Effector CD4-positive, alpha-beta T cell (primary cell): ENCODE data around the gene HIGD1A.
"Not testable (repeated sequence)": the region's sequence is repeated elsewhere in the genome, so short reads cannot be mapped to it uniquely, and the experiment has no call there.

Experiments
- DNase-seq: peaks from one replicate; pipeline ENCODE4 v3.0.0-alpha.2; 2020

HIGD1A gene

DNA sequence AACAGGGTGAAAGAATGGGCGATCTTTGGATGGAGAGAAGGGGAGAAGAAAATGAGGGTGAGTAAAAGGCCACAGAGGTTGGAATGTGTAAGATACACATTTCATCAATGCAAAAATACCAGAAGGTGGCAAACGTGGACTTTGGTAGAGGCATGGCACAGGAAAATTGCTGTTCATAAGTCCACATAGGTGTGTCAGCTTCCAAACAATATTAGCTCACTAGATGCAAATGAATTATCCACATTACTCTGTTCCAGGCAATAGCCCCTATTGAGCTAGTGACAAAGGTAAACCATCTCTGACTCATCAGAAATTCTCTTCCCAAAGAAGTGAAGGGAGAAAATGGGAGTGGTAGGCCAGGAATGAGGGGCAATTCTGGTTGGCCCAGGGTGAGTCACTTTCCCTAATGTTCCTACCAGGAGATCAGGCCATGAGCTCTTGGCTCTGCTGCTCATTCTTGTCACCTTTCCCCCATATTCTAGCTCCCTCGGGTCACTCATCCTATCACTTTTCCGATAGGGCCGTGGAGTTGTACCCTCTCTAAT, 24.9 kb upstream of the HIGD1A start:
- DNase-seq: no peak

DNA sequence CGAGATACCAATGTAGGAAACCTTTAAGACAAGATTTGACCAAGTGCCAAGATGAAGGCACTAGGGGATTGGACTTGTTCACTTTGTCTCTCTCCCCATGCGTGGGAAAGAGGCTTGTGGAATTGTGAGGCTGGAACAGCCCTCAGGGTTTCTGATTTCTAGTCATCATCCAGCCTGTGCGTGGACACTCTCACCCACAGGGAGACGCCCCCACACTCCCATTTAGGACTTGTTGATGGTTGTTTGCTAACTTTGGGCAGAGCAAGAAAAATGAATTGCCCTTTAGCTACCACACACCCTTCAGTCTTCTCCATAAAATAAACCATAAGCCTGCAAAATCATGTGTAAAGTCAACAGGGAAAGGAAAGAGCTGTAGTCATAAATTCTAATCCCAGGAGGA, 23.4 kb upstream of the HIGD1A start:
- no peak for DNase-seq

GRCh38 chr3:42827023-42827422, 22.7 kb upstream of the HIGD1A start:
- no peak for DNase-seq

DNA sequence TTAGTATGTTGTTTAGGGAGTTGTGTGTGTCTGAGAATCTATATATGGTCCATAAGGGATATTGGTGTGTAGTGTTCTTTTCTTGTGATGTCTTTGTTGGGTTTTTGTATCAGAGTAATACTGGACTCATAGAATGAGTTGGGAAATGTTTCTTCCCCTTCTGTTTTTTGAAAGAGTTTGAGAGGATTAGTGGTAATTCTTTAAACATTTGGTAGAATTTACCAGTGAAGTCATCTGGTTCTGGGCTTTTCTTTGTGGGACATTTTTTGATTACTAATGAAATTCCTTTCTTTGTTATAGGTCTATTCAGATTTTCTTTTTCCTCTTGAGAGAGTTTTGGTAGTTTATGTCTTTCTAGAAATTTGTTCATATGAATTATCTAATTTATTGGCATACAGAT, 21.9 kb upstream of the HIGD1A start:
- no peak for DNase-seq

- no peak for DNase-seq
Measured at GRCh38 chr3:42823351-42823750, 19.1 kb upstream of the HIGD1A start.

DNA sequence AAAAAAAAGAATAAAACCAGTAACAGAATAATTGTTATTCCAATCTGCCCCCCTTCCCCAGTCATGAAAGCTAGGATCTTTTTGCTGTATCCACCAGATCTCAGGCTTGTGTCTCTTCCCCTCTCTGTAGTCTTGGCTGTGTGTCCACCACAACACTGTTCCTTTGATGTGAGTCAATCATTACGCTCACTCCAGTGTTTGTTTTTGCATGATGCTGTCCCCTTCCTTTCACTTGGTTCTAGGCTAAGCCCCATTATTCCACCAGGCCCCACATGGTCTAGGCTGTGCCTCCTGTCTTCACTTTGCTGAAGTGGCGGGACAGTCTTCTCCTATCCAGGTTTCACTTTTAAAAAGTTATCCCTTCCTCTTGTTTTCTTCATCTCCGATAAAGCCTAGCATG, 18.5 kb upstream of the HIGD1A start:
- DNase-seq: no peak

- no peak for DNase-seq
Measured at GRCh38 chr3:42820746-42821051, 16.4 kb upstream of the HIGD1A start.

DNA sequence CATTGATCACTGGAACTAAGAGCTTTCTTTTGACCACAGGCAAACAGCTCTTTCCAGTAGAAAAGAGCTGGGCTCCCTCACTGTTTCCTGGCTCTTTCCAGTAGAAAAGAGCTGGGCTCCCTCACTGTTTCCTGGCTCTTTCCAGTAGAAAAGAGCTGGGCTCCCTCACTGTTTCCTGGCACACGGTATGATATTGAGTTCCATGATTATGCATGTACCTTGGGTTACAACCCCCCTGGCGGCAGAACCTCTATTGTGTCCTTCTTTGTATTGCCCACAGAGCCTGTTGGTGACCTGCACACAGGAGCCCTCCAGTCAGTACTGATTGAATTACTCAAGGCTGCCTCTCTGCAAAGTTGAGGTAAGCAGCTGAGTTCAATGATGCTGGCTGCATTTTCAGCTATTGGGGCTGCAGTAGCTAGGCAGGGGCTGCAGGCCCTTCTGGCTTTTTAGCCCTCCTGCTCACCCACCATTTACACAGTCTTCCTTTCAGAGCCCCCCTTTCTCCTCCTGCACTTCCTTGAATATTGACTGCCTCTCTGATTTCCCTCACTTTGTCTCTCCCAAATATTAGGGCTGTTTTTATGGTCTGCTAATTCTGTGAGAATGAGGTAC, 15.2 kb upstream of the HIGD1A start:
- DNase-seq: no peak

GRCh38 chr3:42815826-42816225, 11.5 kb upstream of the HIGD1A start:
- DNase-seq: no peak

GRCh38 chr3:42814914-42815507, 10.7 kb upstream of the HIGD1A start:
- no peak for DNase-seq

DNA sequence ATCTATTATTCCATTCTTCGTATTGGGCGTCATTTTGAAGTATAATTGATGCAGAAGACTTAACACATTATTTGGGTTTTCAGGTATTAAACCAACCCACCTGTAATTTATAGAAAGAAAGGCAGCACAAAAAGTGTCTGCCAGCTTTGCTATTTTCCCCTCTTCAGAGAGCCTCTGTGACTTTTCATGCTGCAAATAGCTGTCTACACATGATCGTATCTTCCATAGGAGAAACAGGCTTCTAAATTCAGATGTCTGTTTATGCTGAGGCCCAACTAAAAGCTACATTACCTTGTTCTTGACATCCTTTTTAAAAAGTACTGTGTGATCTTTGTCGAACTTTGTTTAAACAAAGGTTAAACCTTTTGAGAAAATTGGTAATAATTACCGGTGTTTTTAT, 10.0 kb upstream of the HIGD1A start:
- no peak for DNase-seq

- DNase-seq: not testable (repeated sequence)
Measured at GRCh38 chr3:42811118-42811883, 7.0 kb upstream of the HIGD1A start.

DNA sequence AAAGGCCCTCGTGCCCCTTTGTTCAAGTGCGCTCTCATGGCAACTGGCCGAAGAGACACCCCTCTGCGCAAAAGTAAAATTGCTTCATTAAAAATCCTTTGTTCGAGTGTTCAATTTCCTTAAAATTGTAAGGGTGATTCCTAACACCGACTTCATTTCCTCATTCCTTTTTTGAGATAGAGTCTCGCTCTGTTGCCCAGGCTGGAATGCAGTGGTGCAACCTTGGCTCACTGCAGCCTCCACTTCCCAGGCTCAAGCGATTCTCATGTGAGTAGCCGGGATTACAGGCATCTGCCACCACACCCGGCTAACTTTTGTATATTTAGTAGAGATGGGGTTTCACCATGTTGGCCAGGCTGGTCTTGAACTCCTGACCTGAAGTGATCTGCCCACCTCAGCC, 6.4 kb upstream of the HIGD1A start:
- DNase-seq: not testable (repeated sequence)

DNA sequence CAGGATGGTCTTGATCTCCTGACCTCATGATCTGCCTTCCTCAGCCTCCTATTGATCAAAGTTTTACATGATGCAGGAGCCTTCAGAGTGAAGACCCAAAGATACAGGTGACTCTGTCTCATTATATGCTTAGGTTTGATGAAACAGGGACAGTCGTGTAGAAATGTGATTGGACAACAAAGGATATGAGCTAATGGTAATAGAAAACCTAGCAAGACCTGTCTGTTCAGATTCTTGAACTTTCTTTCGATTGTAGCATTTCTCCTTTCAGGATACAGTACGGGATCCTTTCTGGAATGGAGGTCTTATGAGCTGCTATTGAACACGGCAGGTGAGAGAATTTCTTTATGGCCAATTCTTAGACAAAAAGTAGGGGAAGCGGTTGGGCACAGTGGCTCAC, 4.9 kb upstream of the HIGD1A start, which contains the start of gene ACKR2:
Gene ACKR2 (plus strand): TSS at position 244 of the 400 bp plus-strand sequence. CDS start 55,058 bp downstream, outside the sequence.
- no peak for DNase-seq

- no peak for DNase-seq
Measured at GRCh38 chr3:42807929-42808328, 3.6 kb upstream of the HIGD1A start.

GRCh38 chr3:42805141-42805821, 991 bp upstream of the HIGD1A start:
- DNase-seq: no peak

DNA sequence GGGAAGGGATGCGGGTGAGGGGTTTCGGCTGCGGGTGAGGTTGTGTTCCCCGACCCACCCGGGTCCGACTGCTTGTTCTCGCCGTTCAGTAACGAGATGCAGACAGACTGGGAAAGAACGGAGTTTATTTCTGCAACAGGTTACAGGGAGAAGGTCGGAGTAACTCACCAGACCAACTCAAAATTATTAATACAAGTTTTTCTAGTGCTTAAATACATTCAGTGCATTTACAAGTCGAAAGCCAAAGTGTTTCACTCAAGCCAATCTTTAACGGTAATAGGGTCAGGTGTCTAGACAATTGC, 492 bp upstream of the HIGD1A start:
- no peak for DNase-seq

DNA sequence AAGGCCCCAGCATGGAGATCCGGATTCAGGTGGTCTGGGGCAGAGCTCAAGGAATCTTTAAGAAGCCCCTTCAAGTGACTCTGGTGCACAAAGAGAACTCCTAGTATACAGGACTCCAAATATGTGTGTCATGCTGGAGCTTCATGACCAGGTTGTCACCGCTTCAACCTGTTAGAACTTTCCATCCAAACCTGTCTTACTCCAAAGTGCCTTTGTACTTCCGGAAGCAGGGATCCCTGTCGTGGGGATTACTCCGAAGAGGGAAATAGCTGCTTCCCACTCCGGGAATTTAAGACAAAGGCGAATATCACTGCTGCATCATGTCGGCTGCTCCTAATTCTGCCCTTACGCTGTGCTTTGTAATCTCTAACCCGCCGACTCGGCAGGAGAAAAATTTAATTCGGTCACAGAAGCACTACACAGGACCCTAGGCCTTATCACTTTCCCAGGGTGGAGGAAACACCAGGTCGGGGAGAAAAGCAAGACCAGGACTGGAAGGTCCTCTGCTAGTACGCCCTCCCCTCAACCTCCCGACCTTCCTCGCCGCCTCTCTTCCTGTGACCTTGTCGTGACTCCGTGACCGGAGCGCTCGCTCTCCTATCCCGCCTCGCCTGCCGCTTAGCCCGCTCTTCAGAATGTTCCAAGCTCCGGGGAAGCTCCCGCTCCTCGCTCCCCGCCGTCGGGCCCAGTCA, 730 bp downstream of the HIGD1A start:
- no peak for DNase-seq

GRCh38 chr3:42802876-42803413, 1.3 kb downstream of the HIGD1A start:
- no peak for DNase-seq

DNA sequence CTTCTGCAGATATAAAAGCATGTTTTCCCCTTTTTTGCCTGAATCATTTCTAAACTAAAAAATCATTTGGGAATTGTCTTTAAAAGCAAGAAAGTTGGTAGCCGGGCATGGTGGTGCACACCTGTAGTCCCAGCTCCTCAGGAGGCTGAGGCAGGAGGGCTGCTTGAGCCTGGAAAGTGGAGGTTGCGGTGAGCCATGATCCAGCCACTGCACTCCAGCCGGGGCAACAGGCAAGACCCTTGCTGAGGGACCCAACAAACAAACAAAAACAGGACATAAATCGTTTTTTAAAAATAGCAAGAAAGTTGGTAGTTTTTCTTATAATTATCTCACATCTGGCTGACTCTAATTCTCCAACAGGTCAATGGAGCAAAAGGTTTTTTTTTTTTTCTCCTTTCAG, 2.5 kb downstream of the HIGD1A start:
- DNase-seq: no peak

GRCh38 chr3:42801048-42801620, 3.2 kb downstream of the HIGD1A start:
- no peak for DNase-seq

DNA sequence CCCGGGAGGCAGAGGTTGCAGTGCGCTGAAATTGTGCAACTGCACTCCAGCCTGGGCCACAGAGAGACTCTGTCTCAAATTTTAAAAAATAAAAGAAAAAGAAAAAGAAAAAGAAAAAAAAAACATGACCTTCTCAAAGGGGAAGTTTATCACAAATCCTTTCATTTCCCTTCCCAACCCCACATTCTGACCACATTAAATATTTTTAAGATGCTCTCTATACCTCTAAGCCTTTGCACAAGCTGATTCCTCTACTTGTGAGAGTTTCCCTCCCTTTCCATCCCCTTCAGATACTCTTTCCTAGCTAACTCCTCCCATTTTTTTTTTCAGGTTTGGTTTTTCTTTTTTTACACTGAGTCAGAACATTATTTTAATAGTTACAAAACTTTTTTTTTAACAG, 4.0 kb downstream of the HIGD1A start:
- DNase-seq: no peak
